GM10847 (cell line): ENCODE results near the gene SLC4A7.
A peak's percentile ranks its signal among the peaks of the same experiment; 100 is the strongest.

Experiments
- POLR2A ChIP-seq: IDR thresholded peaks from 2 replicates; pipeline ENCODE4 v1.6.1; 2011; ENCODE audit not compliant: insufficient read length; ENCODE audit errors: extremely low read depth

Gene SLC4A7

DNA sequence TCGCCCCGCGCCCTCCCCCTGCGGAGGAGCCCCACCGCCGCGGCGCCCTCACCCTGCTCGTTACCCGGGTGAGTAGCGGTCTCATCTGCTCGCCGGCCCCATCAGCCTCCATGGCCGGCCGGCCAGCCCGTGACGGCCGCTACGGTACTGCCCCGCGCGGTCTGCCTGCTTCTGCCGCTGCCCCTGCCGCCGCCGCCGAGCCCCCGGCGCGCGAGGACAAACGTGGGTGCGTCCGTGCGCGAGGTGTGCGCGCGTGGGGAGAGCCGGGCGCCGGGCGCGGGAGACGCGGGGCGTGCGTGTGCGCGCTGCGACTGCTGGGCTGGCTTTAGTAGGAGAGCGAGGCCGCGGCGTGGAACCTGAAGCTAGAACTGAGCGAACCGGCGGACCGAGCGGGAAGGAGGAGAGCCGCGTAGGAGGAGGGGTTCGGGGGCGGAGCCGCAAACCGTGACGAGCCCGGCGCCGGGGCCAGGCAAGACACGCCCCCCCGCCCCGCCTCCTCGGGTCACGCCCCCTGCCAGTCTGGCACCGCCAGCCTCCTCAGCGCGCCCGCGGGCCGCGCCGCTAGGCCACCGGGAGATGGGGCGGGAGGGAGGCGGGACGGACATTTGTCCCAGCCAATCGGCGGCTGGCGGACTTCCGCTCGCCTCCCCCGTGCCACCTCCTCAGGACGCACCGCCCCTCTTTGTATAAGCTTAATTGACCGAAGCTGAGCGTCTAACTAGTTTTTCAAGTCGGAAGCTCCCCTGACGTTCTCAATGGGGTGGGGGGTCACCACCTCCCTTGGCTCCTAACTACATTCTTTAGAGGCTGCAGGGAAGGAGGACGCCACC lies at the start of gene SLC4A7:
SLC4A7 (minus strand) TSS at position 370 of the 830 bp plus-strand sequence; CDS start at position 112, 258 bp downstream.
- TF ChIP-seq POLR2A, result peak; percentile 79

DNA sequence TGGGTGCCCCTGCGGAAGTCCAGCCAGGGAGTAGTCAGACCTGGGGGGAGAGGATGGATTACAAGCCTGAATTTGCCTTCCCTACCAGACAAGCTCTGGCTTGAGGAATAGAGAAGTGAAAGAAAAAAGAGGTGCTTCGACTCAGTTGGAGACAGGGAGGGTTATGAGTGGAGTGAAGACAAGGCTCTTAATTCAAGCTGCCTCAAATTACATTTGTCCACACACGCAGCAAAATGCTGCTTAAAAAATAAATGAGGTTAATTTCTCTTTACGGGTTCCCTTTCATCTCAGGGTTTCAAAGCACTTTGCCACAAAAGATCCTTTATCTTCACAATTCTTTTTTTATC lies 49.0 kb upstream of the SLC4A7 start:
- TF ChIP-seq POLR2A, result no peak

DNA sequence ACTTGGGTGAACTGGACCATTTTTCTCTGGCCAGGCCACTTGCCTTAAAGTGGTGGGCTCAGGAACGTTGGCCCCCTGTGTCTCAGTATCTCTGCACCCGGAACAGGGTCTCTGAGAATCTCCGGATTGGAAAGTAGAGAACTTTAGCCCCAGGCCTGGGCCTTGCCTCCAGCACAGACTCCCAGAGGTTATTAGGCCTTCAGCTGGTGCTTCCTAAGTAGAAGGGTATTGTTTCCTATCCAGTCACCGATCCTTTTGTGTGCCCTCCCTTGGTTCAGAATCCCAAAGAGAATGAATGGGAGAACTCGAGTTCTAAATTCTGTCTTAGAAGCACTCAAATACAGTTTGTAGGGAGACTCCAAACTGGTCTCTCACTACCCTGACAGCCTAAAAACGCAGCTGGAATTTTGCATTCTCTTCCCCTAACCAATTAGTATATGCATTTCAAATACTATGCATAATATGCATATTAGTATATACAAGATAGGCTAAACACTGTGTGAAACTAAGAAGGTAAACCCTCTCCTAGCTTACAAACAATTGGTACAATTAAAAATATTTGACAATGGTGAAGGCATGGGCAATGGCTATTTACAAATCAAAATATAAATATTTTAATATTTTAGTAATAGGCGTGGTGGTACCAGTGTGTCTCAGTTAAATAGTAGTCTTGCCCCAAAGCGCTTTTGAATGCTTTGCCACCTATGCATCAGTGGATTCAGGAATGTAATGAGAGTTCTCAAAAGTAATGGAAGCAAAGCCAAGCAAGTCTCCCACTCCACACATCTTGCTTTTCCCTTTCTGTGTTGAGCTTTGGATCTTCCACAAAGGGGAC lies 48.5 kb upstream of the SLC4A7 start:
- no peak for TF ChIP-seq POLR2A

DNA sequence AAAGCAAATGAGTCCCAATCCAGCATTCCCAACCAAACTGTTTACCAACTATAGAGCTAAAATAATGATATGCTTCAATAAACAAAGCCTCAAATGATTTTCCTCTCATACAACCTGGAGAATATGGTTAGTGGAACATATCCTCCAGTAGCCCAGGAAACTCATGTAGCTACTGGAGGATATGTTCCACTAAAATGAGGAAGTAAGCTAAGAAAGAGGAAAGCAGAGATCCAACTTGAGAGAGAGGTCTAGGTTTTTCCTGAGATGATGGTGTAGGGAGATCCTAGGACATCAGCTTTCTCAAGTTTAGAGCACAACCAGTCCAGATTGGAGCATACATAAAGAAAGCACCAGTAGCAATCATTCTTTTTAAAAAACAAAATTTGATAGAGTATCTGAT lies 44.6 kb upstream of the SLC4A7 start:
- no peak for TF ChIP-seq POLR2A

DNA sequence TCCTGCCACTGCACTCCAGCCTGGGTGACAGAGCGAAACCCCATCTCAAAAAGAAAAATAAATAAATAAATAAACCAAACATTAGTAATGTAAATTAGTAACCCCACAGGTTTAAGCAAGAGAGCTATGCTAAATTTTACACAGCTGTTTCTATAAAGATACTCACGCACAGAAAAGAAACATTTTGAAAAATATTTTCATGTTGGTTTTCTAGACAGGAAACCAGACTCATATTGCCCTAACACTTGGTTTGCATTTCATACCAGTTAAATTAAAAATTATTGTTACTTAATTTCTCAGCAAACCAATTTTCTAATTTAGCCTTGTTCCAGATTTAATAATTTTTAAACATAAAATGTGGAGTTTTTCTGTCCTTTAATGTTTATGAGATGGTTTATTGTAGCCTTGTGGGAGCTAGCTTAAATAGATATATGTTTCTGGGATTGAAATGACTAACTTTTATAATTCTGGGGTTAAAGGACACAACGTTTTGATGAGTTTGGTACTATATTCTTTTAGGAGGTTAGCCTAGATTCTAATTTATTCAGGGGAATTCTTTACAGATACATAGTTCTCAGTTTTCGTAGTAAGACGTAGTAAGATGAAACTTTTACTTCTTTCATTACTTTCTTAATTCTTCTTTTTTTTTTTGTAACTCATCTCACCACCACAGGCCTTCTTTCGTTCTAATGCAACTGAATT lies 42.6 kb upstream of the SLC4A7 start:
- no peak for TF ChIP-seq POLR2A

DNA sequence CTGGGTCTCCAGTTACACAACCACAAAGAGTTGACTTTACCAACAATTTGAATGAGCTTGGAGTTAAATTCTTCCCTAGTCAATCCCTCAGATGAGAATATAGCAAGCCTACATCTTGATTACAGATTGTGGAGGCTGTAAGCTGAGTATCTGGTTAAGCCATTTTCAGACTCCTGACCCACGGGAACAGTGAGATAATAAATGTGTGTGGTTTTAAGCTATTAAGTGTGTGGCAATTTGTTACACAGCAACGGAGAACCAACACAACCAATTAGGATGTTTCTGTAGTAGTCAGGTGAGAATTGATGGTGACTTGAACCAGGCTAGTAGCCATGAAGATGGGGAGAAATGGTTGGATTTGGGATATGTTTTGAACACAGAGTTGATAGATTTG lies 37.7 kb upstream of the SLC4A7 start:
- TF ChIP-seq POLR2A, result no peak

DNA sequence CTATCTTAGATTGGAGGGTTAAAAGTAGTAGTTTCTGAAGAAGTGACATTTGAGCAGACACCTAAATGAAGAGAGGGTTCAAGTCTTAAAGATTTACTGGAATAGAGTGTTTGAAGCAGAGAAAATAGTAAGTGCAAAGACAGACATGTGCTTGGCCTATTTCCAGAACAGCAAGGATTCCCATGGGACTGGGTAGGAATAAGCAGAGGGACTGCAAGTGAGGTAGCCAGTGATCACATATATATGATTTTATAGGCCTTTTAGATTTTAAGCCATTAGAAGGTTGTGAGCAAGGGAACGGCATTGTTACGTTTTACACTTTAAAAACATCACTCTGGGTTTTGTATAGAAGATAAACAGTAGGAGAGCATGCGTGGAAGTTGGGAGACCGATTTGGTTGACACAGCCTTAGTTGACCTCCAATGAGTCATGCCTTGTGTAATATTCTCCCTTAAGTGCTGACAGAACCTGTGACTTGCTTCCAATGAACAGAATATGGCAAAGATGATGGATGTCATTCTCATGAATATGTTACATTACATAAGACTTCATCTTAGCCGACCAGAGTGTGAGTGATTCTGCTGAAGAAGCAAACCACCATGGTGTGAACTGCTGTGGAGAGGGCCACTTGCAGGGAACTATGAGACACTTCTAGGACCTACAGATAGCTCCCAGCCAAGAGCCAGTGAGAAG lies 37.1 kb upstream of the SLC4A7 start:
- no peak for TF ChIP-seq POLR2A

DNA sequence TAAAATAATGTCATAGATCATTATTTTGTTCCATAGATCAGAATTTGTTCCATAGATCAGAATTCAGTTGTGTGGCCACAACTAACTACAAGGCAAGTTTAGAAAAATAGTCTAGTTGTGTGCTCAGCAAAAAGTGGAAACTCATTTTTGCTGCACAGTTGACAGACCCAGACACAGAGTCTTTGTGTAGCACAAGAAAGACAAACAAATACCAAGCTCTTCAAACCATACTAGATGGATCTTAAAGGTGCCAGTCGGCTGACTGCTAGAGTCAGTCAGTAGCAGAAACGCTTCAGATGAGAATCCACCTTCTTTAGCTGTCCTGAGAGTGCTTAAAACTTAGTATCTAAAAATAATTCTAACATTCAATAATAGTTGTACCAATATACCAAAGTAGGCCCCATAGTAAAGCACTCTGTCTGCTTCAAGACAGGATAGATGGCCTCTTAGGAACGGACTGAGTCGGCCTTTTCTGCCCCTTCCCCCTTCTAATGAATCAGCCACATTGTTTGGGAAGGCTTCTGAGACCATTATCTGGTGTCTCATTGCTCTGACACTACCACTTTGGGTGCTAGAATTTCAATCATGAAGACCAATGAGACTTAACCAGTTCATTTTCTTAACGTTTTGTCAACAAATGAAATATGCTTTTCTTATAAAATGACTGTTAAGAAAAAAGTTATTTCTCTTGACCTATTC lies 27.7 kb upstream of the SLC4A7 start:
- TF ChIP-seq POLR2A, result no peak

DNA sequence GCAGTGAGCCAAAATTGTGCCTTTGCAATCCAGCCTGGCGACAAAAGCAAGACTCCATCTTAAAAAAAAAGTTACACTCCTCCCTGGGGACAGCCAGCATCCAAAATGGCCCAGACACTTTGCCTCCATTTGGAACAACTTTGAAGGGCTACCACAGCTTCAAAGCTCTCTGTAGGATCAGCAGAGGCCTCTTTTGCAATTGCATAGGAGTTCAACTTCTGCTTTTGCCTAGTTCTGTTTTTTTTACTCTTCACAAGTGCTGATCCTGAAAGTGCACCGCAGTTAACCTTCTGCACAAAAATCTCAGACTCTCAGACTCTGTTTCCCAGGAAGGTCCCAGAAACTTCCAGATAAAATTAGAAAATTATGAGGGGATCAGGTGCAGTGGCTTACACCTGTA lies 25.2 kb upstream of the SLC4A7 start:
- no peak for TF ChIP-seq POLR2A

DNA sequence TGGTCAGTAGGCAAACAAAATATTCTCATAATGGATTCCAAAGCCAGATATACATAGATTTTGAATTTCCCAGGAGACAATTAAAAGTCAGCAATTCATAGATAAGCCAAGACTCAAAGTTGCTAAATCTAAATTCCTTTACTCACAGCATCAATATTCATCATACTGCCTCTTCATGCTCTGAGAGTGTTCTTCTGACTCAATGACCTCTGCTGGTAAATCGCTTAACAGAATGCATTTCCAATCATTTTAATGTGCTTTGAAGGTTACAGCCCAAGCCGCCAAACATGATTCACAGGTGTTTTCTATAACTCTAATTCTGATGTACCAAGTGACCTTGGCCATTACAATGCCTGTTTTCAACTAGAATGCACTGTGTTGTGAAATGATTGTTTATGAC lies 24.2 kb upstream of the SLC4A7 start:
- no peak for TF ChIP-seq POLR2A

DNA sequence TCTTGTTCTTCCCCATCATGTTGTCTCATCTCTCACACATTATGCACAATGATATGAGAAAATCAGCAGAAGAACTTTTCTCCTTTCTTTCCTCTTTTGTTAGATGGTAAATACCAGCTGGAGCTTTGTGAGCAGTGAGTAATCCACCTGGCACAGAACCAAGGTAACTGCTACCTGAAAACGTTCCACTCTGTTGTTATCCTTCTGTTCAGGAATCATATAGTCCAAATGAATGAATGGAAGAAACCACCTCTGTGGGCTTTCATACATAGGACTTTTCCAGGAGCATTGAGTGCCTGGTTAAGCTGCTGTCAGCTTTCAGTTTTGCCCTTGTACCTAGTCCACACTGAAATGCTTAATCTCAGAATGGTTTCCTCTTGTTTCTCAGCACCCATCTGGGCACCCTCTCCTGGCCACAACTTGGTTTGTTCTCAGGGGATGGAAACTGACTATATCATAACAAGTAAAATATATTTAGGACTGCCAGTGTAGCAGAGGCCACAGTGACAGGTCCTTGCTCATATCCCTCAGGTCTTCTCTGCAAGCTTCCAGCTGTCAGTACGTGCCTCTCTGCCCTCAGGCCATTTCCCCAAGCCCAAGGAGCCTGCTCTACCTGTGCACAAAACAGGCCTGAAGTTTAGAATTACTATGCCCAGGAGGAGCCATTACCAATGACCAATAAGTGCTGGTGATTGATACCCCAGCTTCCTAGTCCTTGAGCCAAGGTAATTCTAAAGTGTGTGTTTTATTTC lies 23.5 kb upstream of the SLC4A7 start:
- no peak for TF ChIP-seq POLR2A

DNA sequence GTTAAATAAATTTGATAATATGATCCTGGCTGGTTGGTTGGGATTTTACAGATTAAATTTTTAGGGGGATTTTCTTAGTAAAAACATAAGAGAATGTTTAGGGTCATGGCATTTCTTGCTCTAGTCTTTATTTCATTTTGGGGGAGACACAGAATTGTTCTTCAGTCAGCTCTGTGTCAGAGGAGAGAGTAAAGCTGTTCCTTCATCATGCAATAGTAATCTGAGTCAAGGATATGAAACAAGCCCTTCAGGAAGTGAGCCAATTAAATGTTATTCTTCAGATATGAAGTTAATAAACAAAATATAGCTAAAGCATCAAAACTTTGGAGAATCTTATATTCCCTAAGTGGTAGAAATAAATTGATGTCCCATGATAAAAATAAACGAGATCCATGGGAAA lies 22.9 kb upstream of the SLC4A7 start:
- no peak for TF ChIP-seq POLR2A

DNA sequence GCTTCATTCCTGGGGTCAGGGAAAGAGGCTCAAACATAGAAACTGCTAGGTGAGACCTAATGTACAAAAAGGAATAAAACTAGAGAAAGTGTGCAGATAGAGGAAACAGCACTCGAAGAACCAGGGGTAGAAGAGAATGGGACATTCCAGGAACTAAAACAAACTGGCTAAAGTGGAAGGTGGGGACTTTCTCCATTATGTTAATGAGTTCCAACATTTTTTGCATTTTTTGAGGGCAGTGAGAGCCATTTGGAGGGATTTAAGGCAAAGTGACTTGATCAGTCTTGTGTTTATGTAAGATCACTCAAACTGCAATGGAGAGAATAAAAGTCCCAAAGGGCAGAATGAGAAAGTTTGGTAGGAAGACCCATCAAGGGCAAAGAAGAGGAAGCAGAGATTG lies 20.6 kb upstream of the SLC4A7 start:
- no peak for TF ChIP-seq POLR2A

DNA sequence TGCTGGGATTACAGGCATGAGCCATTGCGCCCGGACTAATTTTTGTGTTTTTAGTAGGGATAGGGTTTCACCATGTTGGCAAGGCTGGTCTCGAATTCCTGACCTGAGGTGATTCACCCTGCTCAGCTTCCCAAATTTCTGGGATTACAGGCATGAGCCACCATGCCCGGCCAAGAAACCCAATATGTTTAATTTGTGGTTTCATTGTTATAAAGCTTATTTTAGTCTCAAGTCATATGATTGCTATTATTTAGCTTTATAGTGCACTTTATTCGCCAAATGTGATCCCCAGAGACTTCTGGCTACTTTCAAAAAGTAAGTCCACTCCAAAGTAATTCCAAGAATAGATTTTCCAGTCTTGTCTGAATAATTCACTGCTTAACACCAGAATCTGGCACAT lies 19.3 kb upstream of the SLC4A7 start:
- TF ChIP-seq POLR2A, result no peak
